Stimulated activated CD4-positive, alpha-beta T cell treated with anti-CD3 and anti-CD28 coated beads, Interleukin-15, amount 100 ng/mL, for 24 hours (primary cell): ENCODE results near the gene ENDOG.
"Not testable (repeated sequence)": the region's sequence is repeated elsewhere in the genome, so short reads cannot be mapped to it uniquely, and the experiment has no call there.

Source experiments
- DNase-seq: peaks from one replicate; pipeline ENCODE4 v3.0.0-alpha.2; 2020

ENDOG gene

DNA sequence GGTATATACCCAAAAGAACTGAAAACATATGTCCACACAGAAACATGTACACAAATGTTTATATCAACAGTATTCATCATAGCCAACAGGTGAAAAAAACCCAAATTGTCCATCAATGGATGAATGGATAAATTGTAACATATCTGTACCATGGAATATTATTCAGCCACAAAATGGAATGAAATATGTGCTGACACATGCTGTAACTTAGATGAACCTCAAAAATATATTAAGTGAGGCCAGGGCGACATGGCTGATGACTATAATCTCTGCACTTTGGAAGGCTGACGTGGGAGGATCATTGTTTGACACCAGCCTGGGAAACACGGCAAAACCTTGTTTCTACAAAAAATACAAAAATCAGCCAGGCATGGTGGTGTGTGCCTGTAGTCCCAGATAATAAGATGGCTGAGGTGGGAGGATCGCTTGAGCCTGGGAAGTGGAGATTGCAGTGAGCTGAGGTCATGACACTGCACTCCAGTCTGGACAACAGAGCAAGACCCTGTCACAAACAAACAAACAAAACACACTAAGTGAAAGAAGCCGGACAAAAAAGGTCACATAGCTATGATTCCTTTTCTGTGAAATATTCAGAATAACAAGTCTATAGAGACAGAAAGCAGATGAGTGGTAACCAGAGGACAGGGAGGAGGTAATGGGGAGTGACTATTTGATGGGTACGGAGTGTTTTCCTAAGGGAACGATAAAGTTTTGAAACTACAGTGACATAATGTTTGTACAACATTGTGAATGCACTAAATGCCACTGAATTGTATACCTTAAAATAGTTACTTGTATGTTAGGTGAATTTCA, 52.0 kb downstream of the ENDOG start:
- no peak for DNase-seq

DNA sequence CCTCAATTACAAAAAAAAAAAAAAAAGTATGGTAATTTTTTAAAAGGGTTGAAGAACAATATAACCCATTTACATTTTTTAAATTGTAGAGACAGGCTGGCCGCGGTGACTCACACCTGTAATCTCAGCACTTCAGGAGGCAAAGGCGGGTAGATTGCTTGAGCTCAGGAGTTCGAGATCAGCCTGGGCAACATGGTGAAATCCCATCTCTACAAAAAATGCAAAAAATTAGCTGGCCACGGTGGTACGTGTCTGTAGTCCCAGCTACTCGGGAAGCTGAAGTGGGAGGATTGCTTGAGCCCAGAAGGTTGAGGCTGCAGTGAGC, 52.6 kb downstream of the ENDOG start:
- not testable (repeated sequence) for DNase-seq
